ENCODE measurements around the gene INMT. TPM values are rescaled to one million over a fixed set of nuclear protein-coding genes. Genes with fewer than 3 reads are reported as not detected.

The INMT gene
- total and polyA plus RNA-seq, 10 of the 15 experiments (the other 5 are each of a cell fraction or from before 2014, with no cell fraction given): 0.03 to 0.20 (median 0.10) TPM; not detected in 7

GRCh38 chr7:30752484-30752883, 549 bp downstream of the INMT start:
- Histone ChIP-seq H3K9me3 (replicated peaks; ENCODE audit: control insufficient read depth, insufficient read depth, low read length) (no peaks in the 10 kb centered on the region), H3K27me3 (replicated peaks in 1 of 2; ENCODE audit: control insufficient read depth in 2 of 2, insufficient read depth in 2 of 2, low read length in 1 of 2) (no peaks in the 10 kb centered on the region; a peak in 1 of 4 replicates), H3K4me3 (no peak overlapping the region), H3K9ac (ENCODE audit: control insufficient read depth, insufficient read depth, low read length) (no peak overlapping the region), H3K36me3 (ENCODE audit: control insufficient read depth in 2 of 2, insufficient read depth in 2 of 2, low read length in 1 of 2) (no peaks in the 10 kb centered on the region), H3K27ac (ENCODE audit: control insufficient read depth, insufficient read depth) (no peak overlapping the region), H2AFZ (ENCODE audit: control insufficient read depth, low read depth, low read length) (no peak overlapping the region), H3K79me2 (ENCODE audit: control insufficient read depth, insufficient read depth, low read length) (no peaks in the 10 kb centered on the region), H3K4me1 (ENCODE audit: control insufficient read depth, insufficient read depth, low read length) (no peaks in the 10 kb centered on the region), H3K4me2 (ENCODE audit: control insufficient read depth, insufficient read depth) (no peak overlapping the region), H4K20me1 (ENCODE audit: control insufficient read depth, insufficient read depth) (no peaks in the 10 kb centered on the region)
- FAIRE-seq: no peak
- in situ Hi-C loops (cut with MboI): no loop called here
- no TSS peak for BruUV-seq (replicated peaks)
- SMC1A ChIA-PET (ENCODE audit: uncharacterized antibody, unreplicated experiment): no interaction called here
- no peak for TF ChIP-seq CEBPZ (IDR thresholded peaks at IDR 0.05; ENCODE audit: low read depth, low read length)
- TF ChIP-seq GABPA (IDR thresholded peaks at IDR 0.05; ENCODE audit: low read depth): no peak
- no peak for TF ChIP-seq SMARCA5 (IDR thresholded peaks at IDR 0.05)
- no peak for TF ChIP-seq MYC (IDR thresholded peaks at IDR 0.05; ENCODE audit: insufficient read depth, insufficient read length, insufficient replicate concordance, low read length, severe bottlenecking)
- TF ChIP-seq MAX (IDR thresholded peaks at IDR 0.05; ENCODE audit: low read depth, low read length): no peak
- TF ChIP-seq HDAC2 (IDR thresholded peaks at IDR 0.05): no peak
- TF ChIP-seq PBX3 (IDR thresholded peaks at IDR 0.05; ENCODE audit: insufficient replicate concordance, low read depth, low read length): no peak
- TF ChIP-seq FOXK2 (IDR thresholded peaks at IDR 0.05): no peak
- TF ChIP-seq ZBTB33 (IDR thresholded peaks at IDR 0.05): no peak
- no peak for TF ChIP-seq EGR1 (IDR thresholded peaks at IDR 0.05; ENCODE audit: borderline replicate concordance in 1 of 2, low read depth in 2 of 2, low read length in 2 of 2)
- TF ChIP-seq SREBF1 (IDR thresholded peaks at IDR 0.05; ENCODE audit: low read length): no peak
- TF ChIP-seq KLF5 (IDR thresholded peaks at IDR 0.05; ENCODE audit: partially characterized antibody): no peak
- no peak for TF ChIP-seq ZSCAN29 (IDR thresholded peaks at IDR 0.05)
- no peak for TF ChIP-seq RB1 (IDR thresholded peaks at IDR 0.05; ENCODE audit: borderline replicate concordance)
- no peak for TF ChIP-seq ZNF622 (IDR thresholded peaks at IDR 0.05)
- TF ChIP-seq CHD4 (IDR thresholded peaks at IDR 0.05): no peak
- TF ChIP-seq SREBF2 (IDR thresholded peaks at IDR 0.05; ENCODE audit: low read length): no peak
- no peak for TF ChIP-seq CHD1 (IDR thresholded peaks at IDR 0.05; ENCODE audit: low read depth, low read length)
- no peak for DNase-seq (ENCODE audit: low read depth, low spot score)
- POLR2A ChIA-PET: no interaction called here
- ATAC-seq: no peak
- intact Hi-C loops (cut with micrococcal nuclease; ENCODE audit: unreplicated experiment): no loop called here
- 61% methylated on average over 6 of the region's 6 CpGs for WGBS (ENCODE audit: insufficient coverage, insufficient replicate concordance, low lambda C conversion rate, missing lambda C conversion rate)
- CTCF ChIA-PET: interaction anchor here (1.5 kb wide), 1 partner anchor 11 kb away, joined by 3 read pairs; no protein-coding TSS in a partner anchor
- RAD21 ChIA-PET (ENCODE audit: unreplicated experiment): no interaction called here
